ENCODE results near the gene MMRN1. TPM values are rescaled to one million over a fixed set of nuclear protein-coding genes. Genes with fewer than 3 reads are reported as not detected.

The MMRN1 gene
- total RNA-seq, 1 donor = not detected

DNA sequence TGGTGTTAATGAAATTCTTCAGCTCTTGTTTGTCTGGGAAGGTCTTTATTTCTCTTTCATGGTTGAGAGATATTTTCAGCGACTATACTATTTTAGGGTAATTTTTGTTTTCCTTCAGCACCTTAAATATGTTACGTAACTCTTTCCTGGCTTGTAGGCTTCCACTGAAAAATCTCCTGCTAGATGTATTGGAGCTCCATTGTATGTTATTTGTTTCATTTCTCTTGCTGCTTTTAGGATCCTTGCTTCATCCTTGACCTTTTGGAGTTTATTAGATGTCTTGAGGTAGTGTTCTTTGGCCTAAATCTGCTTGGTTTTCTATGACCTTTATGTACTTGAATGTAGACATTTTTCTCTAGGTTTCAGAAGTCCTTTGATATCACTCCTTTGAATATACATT is 93.6 kb downstream of the MMRN1 start:
- H3K4me3 ChIP-seq (ENCODE audit: insufficient read depth, low read length) = no peak overlapping the region
- no peaks in the 10 kb centered on the region for H3K79me2 ChIP-seq (ENCODE audit: insufficient read depth, low read length)
- DNase-seq (ENCODE audit: insufficient read length, low spot score, missing footprints) = no peak
- no peak overlapping the region for H3K4me2 ChIP-seq (ENCODE audit: insufficient read depth, low read length)
- no peaks in the 10 kb centered on the region for H3K4me1 ChIP-seq (ENCODE audit: insufficient read depth, low read length)
- no peaks in the 10 kb centered on the region for H3K27me3 ChIP-seq (ENCODE audit: insufficient read depth, low read length)
- peaks cover 3% of the 10 kb centered on the region for H3K9me3 ChIP-seq (ENCODE audit: low read depth, low read length)
- TF ChIP-seq, protein P1, sequence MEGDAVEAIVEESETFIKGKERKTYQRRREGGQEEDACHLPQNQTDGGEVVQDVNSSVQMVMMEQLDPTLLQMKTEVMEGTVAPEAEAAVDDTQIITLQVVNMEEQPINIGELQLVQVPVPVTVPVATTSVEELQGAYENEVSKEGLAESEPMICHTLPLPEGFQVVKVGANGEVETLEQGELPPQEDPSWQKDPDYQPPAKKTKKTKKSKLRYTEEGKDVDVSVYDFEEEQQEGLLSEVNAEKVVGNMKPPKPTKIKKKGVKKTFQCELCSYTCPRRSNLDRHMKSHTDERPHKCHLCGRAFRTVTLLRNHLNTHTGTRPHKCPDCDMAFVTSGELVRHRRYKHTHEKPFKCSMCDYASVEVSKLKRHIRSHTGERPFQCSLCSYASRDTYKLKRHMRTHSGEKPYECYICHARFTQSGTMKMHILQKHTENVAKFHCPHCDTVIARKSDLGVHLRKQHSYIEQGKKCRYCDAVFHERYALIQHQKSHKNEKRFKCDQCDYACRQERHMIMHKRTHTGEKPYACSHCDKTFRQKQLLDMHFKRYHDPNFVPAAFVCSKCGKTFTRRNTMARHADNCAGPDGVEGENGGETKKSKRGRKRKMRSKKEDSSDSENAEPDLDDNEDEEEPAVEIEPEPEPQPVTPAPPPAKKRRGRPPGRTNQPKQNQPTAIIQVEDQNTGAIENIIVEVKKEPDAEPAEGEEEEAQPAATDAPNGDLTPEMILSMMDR (IDR thresholded peaks at IDR 0.05; ENCODE audit: extremely low read depth, low read depth, low read length) = no peak
- no peak overlapping the region for H3K27ac ChIP-seq (ENCODE audit: low read depth, low read length)
- H2AFZ ChIP-seq (ENCODE audit: low read length) = no peak overlapping the region
- H4K20me1 ChIP-seq (ENCODE audit: insufficient read depth, low read length) = no peaks in the 10 kb centered on the region
- no peaks in the 10 kb centered on the region for H3K36me3 ChIP-seq (ENCODE audit: insufficient read depth, low read length)

- no peak overlapping the region for H3K27ac ChIP-seq (ENCODE audit: low read depth, low read length)
- TF ChIP-seq, protein P1 (IDR thresholded peaks at IDR 0.05; ENCODE audit: extremely low read depth, low read depth, low read length) = no peak
- no peak for DNase-seq (ENCODE audit: insufficient read length, low spot score, missing footprints)
These were observed 98.1 kb downstream of the MMRN1 start for GRCh38 chr4:89992744-89993143.

DNA sequence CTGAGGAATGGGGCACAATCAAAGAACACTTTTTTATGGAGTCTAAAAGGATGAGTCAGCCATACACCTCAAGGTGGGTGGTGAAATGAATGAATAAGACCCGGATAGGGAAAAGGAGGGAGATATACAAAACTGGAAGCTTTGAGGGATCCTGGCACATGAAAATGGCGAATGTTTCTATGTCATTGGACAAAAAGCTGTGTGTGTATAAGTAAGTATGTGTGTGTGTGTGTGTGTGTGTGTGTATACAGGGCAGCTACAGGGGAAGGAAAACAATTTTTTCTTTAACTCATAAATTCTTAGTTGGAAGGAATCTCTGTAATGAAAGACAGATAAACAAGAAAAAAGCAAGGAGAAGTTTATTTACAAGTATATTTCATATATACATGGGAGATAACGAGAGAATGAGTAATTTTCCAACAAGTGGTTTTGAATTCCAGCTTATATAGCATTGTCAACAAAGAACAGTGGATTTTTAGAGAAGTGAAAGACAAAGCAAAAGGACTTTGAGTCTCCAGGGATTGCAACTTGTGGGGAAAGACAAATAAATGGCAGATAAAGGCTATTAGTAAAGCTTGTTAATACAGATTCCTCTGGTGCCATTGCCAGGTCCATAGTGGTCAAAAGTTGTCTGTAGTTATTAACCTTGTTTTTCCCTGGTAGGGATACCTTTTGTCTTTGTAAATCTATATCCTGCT is 99.7 kb downstream of the MMRN1 start:
- H2AFZ ChIP-seq (ENCODE audit: low read length) = no peak overlapping the region
- TF ChIP-seq, protein P1 (IDR thresholded peaks at IDR 0.05; ENCODE audit: extremely low read depth, low read depth, low read length) = no peak
- no peaks in the 10 kb centered on the region for H3K4me1 ChIP-seq (ENCODE audit: insufficient read depth, low read length)
- no peak overlapping the region for H3K4me2 ChIP-seq (ENCODE audit: insufficient read depth, low read length)
- peaks cover 2% of the 10 kb centered on the region for H3K9me3 ChIP-seq (ENCODE audit: low read depth, low read length)
- no peak for DNase-seq (ENCODE audit: insufficient read length, low spot score, missing footprints)
- no peaks in the 10 kb centered on the region for H4K20me1 ChIP-seq (ENCODE audit: insufficient read depth, low read length)
- no peak overlapping the region for H3K27ac ChIP-seq (ENCODE audit: low read depth, low read length)
- H3K79me2 ChIP-seq (ENCODE audit: insufficient read depth, low read length) = no peaks in the 10 kb centered on the region
- H3K27me3 ChIP-seq (ENCODE audit: insufficient read depth, low read length) = no peaks in the 10 kb centered on the region
- H3K4me3 ChIP-seq (ENCODE audit: insufficient read depth, low read length) = no peak overlapping the region
- no peaks in the 10 kb centered on the region for H3K36me3 ChIP-seq (ENCODE audit: insufficient read depth, low read length)

More at GRCh38 chr4:89992744-89993143, 98.1 kb downstream of the MMRN1 start:
- Histone ChIP-seq H3K9me3 (ENCODE audit: low read depth, low read length) (peaks cover 3% of the 10 kb centered on the region), H4K20me1 (ENCODE audit: insufficient read depth, low read length) (no peaks in the 10 kb centered on the region), H3K36me3 (ENCODE audit: insufficient read depth, low read length) (no peaks in the 10 kb centered on the region), H2AFZ (ENCODE audit: low read length) (no peak overlapping the region), H3K4me3 (ENCODE audit: insufficient read depth, low read length) (no peak overlapping the region), H3K79me2 (ENCODE audit: insufficient read depth, low read length) (no peaks in the 10 kb centered on the region), H3K27me3 (ENCODE audit: insufficient read depth, low read length) (no peaks in the 10 kb centered on the region), H3K4me2 (ENCODE audit: insufficient read depth, low read length) (no peak overlapping the region), H3K4me1 (ENCODE audit: insufficient read depth, low read length) (no peaks in the 10 kb centered on the region)

GRCh38 chr4:89995006-89995405 is 100.4 kb downstream of the MMRN1 start:
- no peaks in the 10 kb centered on the region for H3K4me1 ChIP-seq (ENCODE audit: insufficient read depth, low read length)
- no peaks in the 10 kb centered on the region for H3K36me3 ChIP-seq (ENCODE audit: insufficient read depth, low read length)
- no peaks in the 10 kb centered on the region for H4K20me1 ChIP-seq (ENCODE audit: insufficient read depth, low read length)
- H2AFZ ChIP-seq (ENCODE audit: low read length) = no peak overlapping the region
- H3K9me3 ChIP-seq (ENCODE audit: low read depth, low read length) = peaks cover 2% of the 10 kb centered on the region
- H3K27ac ChIP-seq (ENCODE audit: low read depth, low read length) = no peak overlapping the region
- H3K79me2 ChIP-seq (ENCODE audit: insufficient read depth, low read length) = no peaks in the 10 kb centered on the region
- no peak overlapping the region for H3K4me2 ChIP-seq (ENCODE audit: insufficient read depth, low read length)
- no peaks in the 10 kb centered on the region for H3K27me3 ChIP-seq (ENCODE audit: insufficient read depth, low read length)
- no peak for DNase-seq (ENCODE audit: insufficient read length, low spot score, missing footprints)
- H3K4me3 ChIP-seq (ENCODE audit: insufficient read depth, low read length) = no peak overlapping the region
- TF ChIP-seq, protein P1 (IDR thresholded peaks at IDR 0.05; ENCODE audit: extremely low read depth, low read depth, low read length) = no peak

All from osteoblast (primary cell).